HCT116 (cell line): ENCODE measurements around the gene MAML3. TPM values are rescaled to one million over a fixed set of nuclear protein-coding genes. Genes with fewer than 3 reads are reported as not detected.

Source experiments
- ATAC-seq: fragments of 200-7000 bp; cut with Tn5 transposase; 2 replicates; pipeline ENCODE4 v1.9.1; 2020; ENCODE audit warnings: mild to moderate bottlenecking, moderate library complexity
- BruUV-seq: library from RNA; stranded (reverse); fragments of 400-500 nt; replicated peaks from 2 replicates; lab custom pipeline; 2021; lab: Mats Ljungman, UMichigan
- CTCF ChIA-PET: fragments of 300-600 bp; sonication (Branson Sonifier 250); formaldehyde crosslinking; loops from one replicate; lab custom pipeline; 2021; ENCODE audit warnings: antibody characterized with exemption; lab: Charles Lee
- POLR2A ChIA-PET: fragments of 300-600, 350-600 bp; sonication (Branson Sonifier 250); formaldehyde crosslinking; loops from one replicate; lab custom pipeline; 2021; ENCODE audit warnings: antibody characterized with exemption; lab: Charles Lee
- RAD21 ChIA-PET, 2 experiments: fragments of 300-600 bp; sonication (Branson Sonifier 250); formaldehyde crosslinking; loops; one replicate each; lab custom pipeline; 2023; ENCODE audit warnings: low total read pairs in 2 of 2; ENCODE audit not compliant: uncharacterized antibody in 2 of 2, unreplicated experiment in 2 of 2, low non-redundant PET in 1 of 2; lab: Charles Lee
- DNase-seq: peaks from one replicate; pipeline ENCODE4 v3.0.0-alpha.2; 2010; ENCODE audit warnings: low read depth, low spot score
- H2AFZ ChIP-seq: fragments of 200-600 bp; shearing (Covaris generic), sonication (generic); 2 replicates; pipeline ENCODE4 v1.6.1; 2017; ENCODE audit warnings: low read depth, mixed run types, mixed read lengths, antibody characterized with exemption, low read length; ENCODE audit not compliant: poor library complexity, severe bottlenecking
- H3K27ac ChIP-seq: 2 replicates; pipeline ENCODE4 v1.5.1; 2012; ENCODE audit warnings: low read depth, low read length
- H3K27me3 ChIP-seq: fragments of 200-600 bp; sonication (generic); 2 replicates; pipeline ENCODE4 v1.6.1; 2016; ENCODE audit warnings: mixed run types, low read length, mixed read lengths; ENCODE audit not compliant: insufficient read depth
- H3K36me3 ChIP-seq, 2 experiments: fragments of 200-500 bp in 1 of 2; fragments of 200-600 bp in 1 of 2; sonication (Bioruptor generic) in 1 of 2; sonication (generic) in 1 of 2; 2 replicates each; pipeline versions ENCODE4 v1.5.1 to v1.6.1; 2014 to 2016; ENCODE audit warnings: low read length in 2 of 2, inconsistent platforms in 1 of 2, mixed read lengths in 1 of 2, mixed run types in 1 of 2; ENCODE audit not compliant: insufficient read depth in 2 of 2, control insufficient read depth in 1 of 2
- H3K4me1 ChIP-seq, 2 experiments: fragments of 200-600 bp in 1 of 2; sonication (generic) in 1 of 2; 2 replicates each; pipeline versions ENCODE4 v1.5.1 to v1.6.1; 2012 to 2017; ENCODE audit warnings: low read length in 2 of 2, inconsistent platforms in 1 of 2, mild to moderate bottlenecking in 1 of 2, mixed read lengths in 1 of 2, mixed run types in 1 of 2, moderate library complexity in 1 of 2; ENCODE audit not compliant: insufficient read depth in 2 of 2, control insufficient read depth in 1 of 2
- H3K4me2 ChIP-seq: fragments of 200-600 bp; sonication (generic); 2 replicates; pipeline ENCODE4 v1.6.1; 2017; ENCODE audit warnings: mixed run types, low read length, mixed read lengths
- H3K4me3 ChIP-seq, 2 experiments: fragments of 200-600 bp in 1 of 2; sonication (generic) in 1 of 2; replicated peaks in 1 of 2; 2 replicates each; pipeline ENCODE4 v1.5.1; 2011 to 2016; ENCODE audit warnings: low read length in 2 of 2, control low read depth in 1 of 2, low read depth in 1 of 2, mild to moderate bottlenecking in 1 of 2, mixed read lengths in 1 of 2, mixed run types in 1 of 2
- H3K79me2 ChIP-seq: fragments of 200-600 bp; sonication (generic); 2 replicates; pipeline ENCODE4 v1.6.1; 2017; ENCODE audit warnings: mild to moderate bottlenecking, mixed run types, low read length, moderate library complexity, mixed read lengths; ENCODE audit not compliant: insufficient read depth
- H3K9ac ChIP-seq: fragments of 200-600 bp; sonication (generic); 2 replicates; pipeline ENCODE4 v1.6.1; 2016; ENCODE audit warnings: low read length, mixed read lengths
- H3K9me2 ChIP-seq: fragments of 200-600 bp; sonication (generic), shearing (Covaris generic); 2 replicates; pipeline ENCODE4 v1.6.1; 2017; ENCODE audit warnings: mixed run types, mild to moderate bottlenecking, moderate library complexity; ENCODE audit not compliant: insufficient read depth
- H3K9me3 ChIP-seq, 2 experiments: fragments of 200-500 bp in 1 of 2; fragments of 200-600 bp in 1 of 2; sonication (Bioruptor generic) in 1 of 2; sonication (generic) in 1 of 2; 2 replicates each; pipeline ENCODE4 v1.6.1; 2014 to 2017; ENCODE audit warnings: low read length in 2 of 2, mixed read lengths in 2 of 2, inconsistent platforms in 1 of 2, low read depth in 1 of 2, mild to moderate bottlenecking in 1 of 2, mixed run types in 1 of 2, moderate library complexity in 1 of 2; ENCODE audit not compliant: control insufficient read depth in 1 of 2, insufficient read depth in 1 of 2
- H4K20me1 ChIP-seq: fragments of 200-600 bp; sonication (generic), shearing (Covaris generic); 2 replicates; pipeline ENCODE4 v1.6.1; 2017; ENCODE audit warnings: mixed run types, mild to moderate bottlenecking, moderate library complexity; ENCODE audit not compliant: insufficient read depth
- EZH2 ChIP-seq: fragments of 200-600 bp; sonication (generic); IDR thresholded peaks from 2 replicates; pipeline ENCODE4 v1.6.1; 2017; ENCODE audit warnings: antibody characterized with exemption, mixed run types
- EZH2phosphoT487 ChIP-seq: fragments of 200-600 bp; IDR thresholded peaks from 2 replicates; pipeline ENCODE4 v1.6.1; 2018; ENCODE audit warnings: antibody characterized with exemption, borderline replicate concordance
- FOSL1 ChIP-seq: IDR thresholded peaks from 2 replicates; pipeline ENCODE4 v1.6.1; 2012; ENCODE audit warnings: low read depth
- SP1 ChIP-seq: IDR thresholded peaks from 2 replicates; pipeline ENCODE4 v1.6.1; 2012; ENCODE audit warnings: low read depth
- TCF7L2 ChIP-seq: IDR thresholded peaks from 2 replicates; pipeline ENCODE4 v1.7.0; 2011; ENCODE audit warnings: borderline replicate concordance, inconsistent platforms; ENCODE audit not compliant: insufficient read depth, insufficient read length; ENCODE audit errors: extremely low read depth
- ZBTB33 ChIP-seq: IDR thresholded peaks from 2 replicates; pipeline ENCODE4 v1.6.1; 2011; ENCODE audit warnings: mild to moderate bottlenecking, low read length, moderate library complexity; ENCODE audit not compliant: insufficient replicate concordance; ENCODE audit errors: extremely low read depth
- ZFX ChIP-seq: fragments of 450-650 bp; IDR thresholded peaks from 2 replicates; pipeline ENCODE4 v1.6.1; 2017
- intact Hi-C: fragments of 100-400 bp; cut with micrococcal nuclease; formaldehyde crosslinking; loops from 2 replicates; pipeline ENCODE4 v1.10.0; 2022
- total RNA-seq: library from RNA; stranded (reverse); gene quantifications from one replicate; pipeline ENCODE4 v1.2.1, GENCODE V29; 2021; ENCODE audit not compliant: unreplicated experiment
- TF ChIP-seq, protein P1 (sequence below): IDR thresholded peaks from 2 replicates; pipeline ENCODE4 v1.6.1; 2012; ENCODE audit warnings: low read depth

Gene MAML3
- total RNA-seq, 1 experiment from 2014 or later: 3.1 TPM

GRCh38 chr4:139773560-139774318 is 380.2 kb downstream of the MAML3 start:
- intact Hi-C loops: no loop called here
- H3K36me3 ChIP-seq: no peaks in the 10 kb centered on the region
- RAD21 ChIA-PET: no interaction called here
- H3K79me2 ChIP-seq: no peaks in the 10 kb centered on the region
- H3K4me1 ChIP-seq: no peaks in the 10 kb centered on the region
- TF ChIP-seq, protein P1, sequence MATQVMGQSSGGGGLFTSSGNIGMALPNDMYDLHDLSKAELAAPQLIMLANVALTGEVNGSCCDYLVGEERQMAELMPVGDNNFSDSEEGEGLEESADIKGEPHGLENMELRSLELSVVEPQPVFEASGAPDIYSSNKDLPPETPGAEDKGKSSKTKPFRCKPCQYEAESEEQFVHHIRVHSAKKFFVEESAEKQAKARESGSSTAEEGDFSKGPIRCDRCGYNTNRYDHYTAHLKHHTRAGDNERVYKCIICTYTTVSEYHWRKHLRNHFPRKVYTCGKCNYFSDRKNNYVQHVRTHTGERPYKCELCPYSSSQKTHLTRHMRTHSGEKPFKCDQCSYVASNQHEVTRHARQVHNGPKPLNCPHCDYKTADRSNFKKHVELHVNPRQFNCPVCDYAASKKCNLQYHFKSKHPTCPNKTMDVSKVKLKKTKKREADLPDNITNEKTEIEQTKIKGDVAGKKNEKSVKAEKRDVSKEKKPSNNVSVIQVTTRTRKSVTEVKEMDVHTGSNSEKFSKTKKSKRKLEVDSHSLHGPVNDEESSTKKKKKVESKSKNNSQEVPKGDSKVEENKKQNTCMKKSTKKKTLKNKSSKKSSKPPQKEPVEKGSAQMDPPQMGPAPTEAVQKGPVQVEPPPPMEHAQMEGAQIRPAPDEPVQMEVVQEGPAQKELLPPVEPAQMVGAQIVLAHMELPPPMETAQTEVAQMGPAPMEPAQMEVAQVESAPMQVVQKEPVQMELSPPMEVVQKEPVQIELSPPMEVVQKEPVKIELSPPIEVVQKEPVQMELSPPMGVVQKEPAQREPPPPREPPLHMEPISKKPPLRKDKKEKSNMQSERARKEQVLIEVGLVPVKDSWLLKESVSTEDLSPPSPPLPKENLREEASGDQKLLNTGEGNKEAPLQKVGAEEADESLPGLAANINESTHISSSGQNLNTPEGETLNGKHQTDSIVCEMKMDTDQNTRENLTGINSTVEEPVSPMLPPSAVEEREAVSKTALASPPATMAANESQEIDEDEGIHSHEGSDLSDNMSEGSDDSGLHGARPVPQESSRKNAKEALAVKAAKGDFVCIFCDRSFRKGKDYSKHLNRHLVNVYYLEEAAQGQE: no peak
- TF ChIP-seq SP1: no peak
- TF ChIP-seq EZH2phosphoT487: no peak
- no peaks in the 10 kb centered on the region for H4K20me1 ChIP-seq
- ATAC-seq (no peak), DNase-seq (no peak)
- POLR2A ChIA-PET: no interaction called here
- no peak overlapping the region for H3K9ac ChIP-seq
- no peaks in the 10 kb centered on the region for H3K9me2 ChIP-seq
- H2AFZ ChIP-seq: no peak overlapping the region
- H3K27ac ChIP-seq: no peak overlapping the region
- BruUV-seq: no TSS peak
- no peak overlapping the region for H3K4me2 ChIP-seq
- H3K9me3 ChIP-seq: no peaks in the 10 kb centered on the region
- no peak overlapping the region for H3K4me3 ChIP-seq
- H3K27me3 ChIP-seq: no peaks in the 10 kb centered on the region
- CTCF ChIA-PET: no interaction called here

DNA sequence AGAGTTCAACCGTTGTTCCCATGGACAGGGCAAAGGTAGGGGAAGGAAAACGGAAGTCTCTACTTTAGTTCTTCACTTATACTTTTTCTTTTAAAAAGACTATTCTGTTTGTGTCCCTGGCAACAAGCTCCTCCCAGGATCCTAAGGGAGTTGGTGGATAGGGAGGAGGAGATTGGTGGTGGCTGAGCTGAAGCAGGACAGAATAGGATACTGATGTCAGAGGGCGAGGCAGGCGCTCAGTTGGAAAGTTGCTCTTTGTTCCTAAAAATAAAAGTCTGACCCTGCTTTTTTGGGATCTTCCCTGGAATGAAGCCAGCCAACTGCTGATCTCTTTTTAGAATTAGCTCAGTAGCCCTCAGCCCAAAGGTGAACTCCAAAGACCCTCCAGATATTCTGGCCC is 383.6 kb downstream of the MAML3 start:
- intact Hi-C loops: no loop called here
- H3K4me2 ChIP-seq: no peak overlapping the region
- no peak overlapping the region for H2AFZ ChIP-seq
- no peak for DNase-seq
- no peaks in the 10 kb centered on the region for H3K9me2 ChIP-seq
- no peak for ATAC-seq
- POLR2A ChIA-PET: no interaction called here
- no peaks in the 10 kb centered on the region for H3K4me1 ChIP-seq
- no peaks in the 10 kb centered on the region for H3K9me3 ChIP-seq
- no peak for TF ChIP-seq ZFX
- TF ChIP-seq TCF7L2: no peak
- no peak for TF ChIP-seq ZBTB33
- TF ChIP-seq EZH2: no peak
- no peak for TF ChIP-seq FOSL1
- no peak overlapping the region for H3K27ac ChIP-seq
- no peak overlapping the region for H3K9ac ChIP-seq
- RAD21 ChIA-PET: no interaction called here
- H3K36me3 ChIP-seq: no peaks in the 10 kb centered on the region
- no peaks in the 10 kb centered on the region for H3K27me3 ChIP-seq
- CTCF ChIA-PET: no interaction called here
- no peaks in the 10 kb centered on the region for H3K79me2 ChIP-seq
- H4K20me1 ChIP-seq: no peaks in the 10 kb centered on the region
- BruUV-seq: no TSS peak
- H3K4me3 ChIP-seq: no peak overlapping the region
